Stimulated activated CD4-positive, alpha-beta T cell treated with anti-CD3 and anti-CD28 coated beads, Interleukin-4, amount 100 ng/mL, for 48 hours (primary cell): Measurements from ENCODE around the gene CACHD1.
"Not testable (repeated sequence)": the region's sequence is repeated elsewhere in the genome, so short reads cannot be mapped to it uniquely, and the experiment has no call there.

Experiments used
- DNase-seq, 2 donors: peaks; one replicate each; pipeline ENCODE4 v3.0.0-alpha.2; 2020; ENCODE audit warnings: low read depth in 2 of 2

The CACHD1 gene

GRCh38 chr1:64497088-64497883 is 27.4 kb downstream of the CACHD1 start:
- DNase-seq: no peak

- DNase-seq: no peak
Measured at GRCh38 chr1:64498325-64498724, 28.4 kb downstream of the CACHD1 start.

GRCh38 chr1:64499011-64499410 is 29.1 kb downstream of the CACHD1 start:
- DNase-seq: no peak

- DNase-seq: no peak
Measured at GRCh38 chr1:64499966-64500365, 30.0 kb downstream of the CACHD1 start.

- no peak for DNase-seq
Measured at GRCh38 chr1:64502083-64502482, 32.2 kb downstream of the CACHD1 start.

- no peak for DNase-seq
Measured at GRCh38 chr1:64502931-64503330, 33.0 kb downstream of the CACHD1 start.

GRCh38 chr1:64505232-64505943 is 35.5 kb downstream of the CACHD1 start:
- peak; percentile 30 to 45 for DNase-seq

- DNase-seq: no peak
Measured at GRCh38 chr1:64505944-64506655, 36.2 kb downstream of the CACHD1 start.

- DNase-seq: no peak
Measured at GRCh38 chr1:64508629-64509028, 38.7 kb downstream of the CACHD1 start.

- DNase-seq: no peak
Measured at GRCh38 chr1:64511044-64511443, 41.1 kb downstream of the CACHD1 start.

- not testable (repeated sequence) for DNase-seq
Measured at GRCh38 chr1:64512206-64512605, 42.3 kb downstream of the CACHD1 start.

GRCh38 chr1:64513545-64513944 is 43.6 kb downstream of the CACHD1 start:
- DNase-seq: no peak

- DNase-seq: no peak
Measured at GRCh38 chr1:64514197-64514765, 44.4 kb downstream of the CACHD1 start.

GRCh38 chr1:64515427-64515826 is 45.5 kb downstream of the CACHD1 start:
- DNase-seq: no peak

- no peak for DNase-seq
Measured at GRCh38 chr1:64516301-64516700, 46.4 kb downstream of the CACHD1 start.

GRCh38 chr1:64516803-64517568 is 47.1 kb downstream of the CACHD1 start:
- no peak for DNase-seq

GRCh38 chr1:64517640-64518039 is 47.7 kb downstream of the CACHD1 start:
- no peak for DNase-seq

- no peak for DNase-seq
Measured at GRCh38 chr1:64518692-64519481, 49.0 kb downstream of the CACHD1 start.

GRCh38 chr1:64519901-64520300 is 50.0 kb downstream of the CACHD1 start:
- no peak for DNase-seq

GRCh38 chr1:64522740-64523139 is 52.8 kb downstream of the CACHD1 start:
- no peak for DNase-seq
